Erythroblast (primary cell): Measurements from ENCODE around the gene OR12D3.
"Not testable (repeated sequence)": the region's sequence is repeated elsewhere in the genome, so short reads cannot be mapped to it uniquely, and the experiment has no call there.

Experiments
- GATA1 ChIP-seq: IDR thresholded peaks from 2 replicates; pipeline ENCODE4 v1.6.1; 2011; ENCODE audit warnings: low read depth, mild to moderate bottlenecking, control low read depth, low read length, moderate library complexity
- POLR2A ChIP-seq: IDR thresholded peaks from 2 replicates; pipeline ENCODE4 v1.6.1; 2011; ENCODE audit warnings: mild to moderate bottlenecking, low read length

DNA sequence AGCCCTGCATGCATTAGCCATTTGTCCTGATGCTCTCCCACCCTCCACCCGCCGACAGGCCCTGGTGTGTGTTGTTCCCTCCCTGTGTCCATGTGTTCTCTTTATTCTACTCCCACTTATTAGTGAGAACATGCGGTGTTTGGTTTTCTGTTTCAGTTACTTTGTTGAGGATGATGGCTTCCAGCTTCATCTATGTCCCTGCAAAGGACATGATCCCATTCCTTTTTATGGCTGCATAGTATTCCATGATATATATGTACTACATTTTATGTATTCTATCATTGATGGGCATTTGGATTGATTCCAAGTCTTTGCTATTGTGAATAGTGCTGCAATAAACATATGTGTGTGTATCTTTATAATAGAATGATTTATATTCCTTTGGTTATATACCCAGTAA, 25.7 kb downstream of the OR12D3 start:
- not testable (repeated sequence) for TF ChIP-seq POLR2A, GATA1
